Loucy (cell line): Measurements from ENCODE around the gene PLXNA4.

ENCODE experiments used
- H2AFZ ChIP-seq: fragments of 200-600 bp; sonication (generic); 2 replicates; pipeline ENCODE4 v1.6.0; 2016; ENCODE audit warnings: antibody characterized with exemption, mild to moderate bottlenecking, low read length, moderate library complexity
- H3F3A ChIP-seq: fragments of 200-600 bp; 2 replicates; pipeline ENCODE4 v1.6.0; 2016; ENCODE audit warnings: antibody characterized with exemption, low read depth, mild to moderate bottlenecking
- H3K27me3 ChIP-seq: fragments of 200-600 bp; sonication (generic); 2 replicates; pipeline ENCODE4 v1.6.1; 2014; ENCODE audit warnings: low read length, mild to moderate bottlenecking; ENCODE audit not compliant: insufficient read depth, poor library complexity, severe bottlenecking
- H3K36me3 ChIP-seq: fragments of 200-600 bp; sonication (generic); 2 replicates; pipeline ENCODE4 v1.6.1; 2016; ENCODE audit warnings: low read length; ENCODE audit not compliant: insufficient read depth
- H3K4me1 ChIP-seq: fragments of 200-600 bp; sonication (generic); 2 replicates; pipeline ENCODE4 v1.5.1; 2014; ENCODE audit warnings: low read length, mild to moderate bottlenecking; ENCODE audit not compliant: insufficient read depth, poor library complexity, severe bottlenecking
- H3K4me2 ChIP-seq: fragments of 200-600 bp; sonication (generic); 2 replicates; pipeline ENCODE4 v1.6.0; 2014; ENCODE audit warnings: antibody characterized with exemption, low read length, low read depth, mild to moderate bottlenecking; ENCODE audit not compliant: poor library complexity, severe bottlenecking
- H3K4me3 ChIP-seq: fragments of 200-600 bp; sonication (generic); 2 replicates; pipeline ENCODE4 v1.5.1; 2014; ENCODE audit warnings: low read length, mild to moderate bottlenecking, mixed read lengths; ENCODE audit not compliant: poor library complexity, severe bottlenecking
- H3K79me2 ChIP-seq: fragments of 200-600 bp; sonication (generic); 2 replicates; pipeline ENCODE4 v1.6.1; 2014; ENCODE audit warnings: low read length; ENCODE audit not compliant: insufficient read depth
- H3K9ac ChIP-seq: fragments of 200-600 bp; sonication (generic); 2 replicates; pipeline ENCODE4 v1.6.0; 2014; ENCODE audit warnings: mild to moderate bottlenecking, low read depth, low read length, moderate library complexity; ENCODE audit not compliant: poor library complexity, severe bottlenecking
- H3K9me2 ChIP-seq: fragments of 200-600 bp; sonication (generic); replicated peaks from 2 replicates; pipeline ENCODE4 v1.6.1; 2016; ENCODE audit warnings: low read depth, low read length, mixed read lengths
- H3K9me3 ChIP-seq: fragments of 200-600 bp; sonication (generic); 2 replicates; pipeline ENCODE4 v1.6.1; 2014; ENCODE audit warnings: mild to moderate bottlenecking, antibody characterized with exemption, low read length, low read depth; ENCODE audit not compliant: insufficient read depth
- H4K20me1 ChIP-seq: fragments of 200-600 bp; sonication (generic); 2 replicates; pipeline ENCODE4 v1.6.0; 2014; ENCODE audit warnings: antibody characterized with exemption, low read length, mild to moderate bottlenecking; ENCODE audit not compliant: insufficient read depth, poor library complexity, severe bottlenecking
- EZH2phosphoT487 ChIP-seq: fragments of 200-600 bp; IDR thresholded peaks from 2 replicates; pipeline ENCODE4 v1.6.1; 2018; ENCODE audit warnings: antibody characterized with exemption, mild to moderate bottlenecking, moderate library complexity, borderline replicate concordance
- TF ChIP-seq, protein P1 (sequence below): fragments of 200-600 bp; sonication (generic); conservative IDR thresholded peaks from 2 replicates; pipeline ENCODE4 v1.5.1; 2014; ENCODE audit warnings: mild to moderate bottlenecking, antibody characterized with exemption, low read length

PLXNA4 gene

DNA sequence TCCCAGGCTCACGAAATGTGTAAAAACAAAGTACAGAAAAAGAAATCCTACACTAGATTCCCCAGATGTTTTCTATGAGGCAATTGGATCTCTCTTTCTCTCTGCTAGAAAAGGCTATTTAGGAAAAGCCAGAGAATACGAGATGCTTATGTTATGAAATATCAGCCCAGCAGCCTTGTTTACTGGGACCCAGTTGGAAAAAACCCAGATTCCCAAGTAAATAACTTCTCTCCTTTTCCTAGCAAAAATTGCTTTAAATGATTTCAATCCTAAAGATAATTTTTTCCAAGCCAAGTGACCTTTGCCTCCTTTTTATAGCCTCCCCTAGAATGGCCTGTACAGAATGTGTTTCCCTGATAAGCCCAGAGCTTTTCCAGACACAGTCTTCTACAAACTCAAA, 199.3 kb downstream of the PLXNA4 start:
- Histone ChIP-seq H3K79me2 (no peaks in the 10 kb centered on the region), H3K9me3 (no peaks in the 10 kb centered on the region), H2AFZ (no peak overlapping the region), H4K20me1 (no peaks in the 10 kb centered on the region), H3K36me3 (no peaks in the 10 kb centered on the region), H3F3A (no peaks in the 10 kb centered on the region), H3K4me3 (no peak overlapping the region), H3K4me1 (no peaks in the 10 kb centered on the region), H3K9ac (no peak overlapping the region), H3K27me3 (no peaks in the 10 kb centered on the region), H3K9me2 (no peaks in the 10 kb centered on the region), H3K4me2 (no peak overlapping the region)
- TF ChIP-seq, protein P1, sequence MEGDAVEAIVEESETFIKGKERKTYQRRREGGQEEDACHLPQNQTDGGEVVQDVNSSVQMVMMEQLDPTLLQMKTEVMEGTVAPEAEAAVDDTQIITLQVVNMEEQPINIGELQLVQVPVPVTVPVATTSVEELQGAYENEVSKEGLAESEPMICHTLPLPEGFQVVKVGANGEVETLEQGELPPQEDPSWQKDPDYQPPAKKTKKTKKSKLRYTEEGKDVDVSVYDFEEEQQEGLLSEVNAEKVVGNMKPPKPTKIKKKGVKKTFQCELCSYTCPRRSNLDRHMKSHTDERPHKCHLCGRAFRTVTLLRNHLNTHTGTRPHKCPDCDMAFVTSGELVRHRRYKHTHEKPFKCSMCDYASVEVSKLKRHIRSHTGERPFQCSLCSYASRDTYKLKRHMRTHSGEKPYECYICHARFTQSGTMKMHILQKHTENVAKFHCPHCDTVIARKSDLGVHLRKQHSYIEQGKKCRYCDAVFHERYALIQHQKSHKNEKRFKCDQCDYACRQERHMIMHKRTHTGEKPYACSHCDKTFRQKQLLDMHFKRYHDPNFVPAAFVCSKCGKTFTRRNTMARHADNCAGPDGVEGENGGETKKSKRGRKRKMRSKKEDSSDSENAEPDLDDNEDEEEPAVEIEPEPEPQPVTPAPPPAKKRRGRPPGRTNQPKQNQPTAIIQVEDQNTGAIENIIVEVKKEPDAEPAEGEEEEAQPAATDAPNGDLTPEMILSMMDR = no peak

DNA sequence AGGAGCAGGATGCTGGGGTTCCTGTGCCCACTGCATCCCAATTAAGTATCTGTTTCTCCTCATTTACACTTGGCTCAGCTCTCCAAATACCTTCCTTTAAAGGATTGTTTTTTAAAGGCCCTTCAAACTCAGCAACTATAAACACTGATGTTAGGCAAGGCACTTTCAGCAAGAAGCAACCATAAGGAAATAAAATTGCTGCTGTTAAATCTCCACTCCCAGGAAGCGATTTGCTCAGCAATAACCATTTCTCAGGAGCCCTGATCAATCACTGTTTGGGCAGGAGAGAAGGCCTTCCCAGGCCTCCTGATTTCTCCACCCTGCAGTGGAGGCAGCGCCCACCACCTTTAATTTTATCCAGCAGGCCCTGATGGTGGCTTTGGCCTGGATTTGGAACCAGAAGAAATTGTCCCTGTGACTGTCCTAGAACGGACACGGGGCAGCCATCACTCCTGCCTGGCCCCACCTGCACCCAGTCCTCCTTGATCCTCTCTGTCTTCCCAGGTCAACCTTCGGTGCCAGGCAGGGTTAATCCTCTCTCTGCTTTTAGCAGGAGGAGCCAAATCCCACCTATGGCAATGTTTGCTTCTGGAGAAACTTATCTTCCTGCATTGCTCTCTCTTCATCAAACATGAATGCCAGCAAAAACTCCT, 199.8 kb downstream of the PLXNA4 start:
- Histone ChIP-seq H3K4me1 (no peaks in the 10 kb centered on the region), H3K9me3 (no peaks in the 10 kb centered on the region), H3K36me3 (no peaks in the 10 kb centered on the region), H3K9ac (no peak overlapping the region), H3K9me2 (no peaks in the 10 kb centered on the region), H3K79me2 (no peaks in the 10 kb centered on the region), H3K4me2 (no peak overlapping the region), H3K27me3 (no peaks in the 10 kb centered on the region), H3F3A (no peaks in the 10 kb centered on the region), H3K4me3 (no peak overlapping the region), H2AFZ (no peak overlapping the region), H4K20me1 (no peaks in the 10 kb centered on the region)
- TF ChIP-seq, protein P1 = no peak
- no peak for TF ChIP-seq EZH2phosphoT487

DNA sequence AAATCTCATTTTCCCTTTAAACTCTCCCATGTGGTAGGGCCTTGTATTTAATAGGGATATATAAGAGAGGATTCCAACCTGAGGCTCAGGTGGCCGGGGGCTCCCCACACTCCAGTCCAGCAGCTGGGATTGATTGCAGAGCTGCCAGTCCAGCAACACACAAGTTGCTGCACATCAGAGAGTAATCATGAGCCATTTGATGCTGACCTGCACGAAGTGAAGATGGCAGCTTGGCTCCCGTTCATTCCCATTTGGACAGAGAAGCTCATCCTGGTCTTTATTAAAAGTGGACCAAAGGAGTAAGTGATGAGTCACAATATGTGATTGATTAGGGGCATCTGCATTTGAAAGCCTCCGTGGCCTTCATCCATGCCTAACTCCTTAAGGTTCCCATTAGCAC, 202.4 kb downstream of the PLXNA4 start:
- Histone ChIP-seq H3K9ac (no peak overlapping the region), H4K20me1 (no peaks in the 10 kb centered on the region), H3K79me2 (no peaks in the 10 kb centered on the region), H3K9me2 (no peaks in the 10 kb centered on the region), H3K27me3 (no peaks in the 10 kb centered on the region), H3K4me1 (no peaks in the 10 kb centered on the region), H3K4me2 (no peak overlapping the region), H3K36me3 (no peaks in the 10 kb centered on the region), H3K4me3 (no peak overlapping the region), H3F3A (no peaks in the 10 kb centered on the region), H3K9me3 (no peaks in the 10 kb centered on the region), H2AFZ (no peak overlapping the region)
- no peak for TF ChIP-seq EZH2phosphoT487
- TF ChIP-seq, protein P1 = no peak
